GM12874 (cell line): ENCODE results near the gene PAPPA.

Experiments used
- TF ChIP-seq, protein P1 (sequence below): IDR thresholded peaks from 2 replicates; pipeline ENCODE4 v1.5.1; 2011; ENCODE audit warnings: low read depth, mild to moderate bottlenecking, control low read depth, low read length, moderate library complexity; ENCODE audit not compliant: insufficient read depth

PAPPA gene

DNA sequence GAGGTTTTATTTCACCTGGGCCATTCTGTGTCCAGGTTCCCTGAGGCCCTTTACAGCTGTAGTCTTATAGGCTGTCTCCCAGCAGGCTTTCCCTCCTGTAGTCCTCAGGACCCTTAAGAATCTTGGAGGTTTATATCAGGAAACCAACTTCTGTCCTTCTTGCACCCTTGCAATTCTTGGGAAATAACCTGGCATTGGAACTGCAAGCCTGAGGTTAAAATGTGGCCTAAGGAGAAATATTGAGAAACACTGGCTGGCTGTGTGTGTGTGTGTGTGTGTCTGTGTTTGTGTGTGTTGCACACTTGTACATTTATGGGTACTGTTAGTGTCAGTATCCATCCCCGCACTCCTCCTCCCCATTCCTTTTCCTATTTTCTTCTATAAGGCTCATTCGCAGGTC lies 168.9 kb downstream of the PAPPA start:
- TF ChIP-seq, protein P1, sequence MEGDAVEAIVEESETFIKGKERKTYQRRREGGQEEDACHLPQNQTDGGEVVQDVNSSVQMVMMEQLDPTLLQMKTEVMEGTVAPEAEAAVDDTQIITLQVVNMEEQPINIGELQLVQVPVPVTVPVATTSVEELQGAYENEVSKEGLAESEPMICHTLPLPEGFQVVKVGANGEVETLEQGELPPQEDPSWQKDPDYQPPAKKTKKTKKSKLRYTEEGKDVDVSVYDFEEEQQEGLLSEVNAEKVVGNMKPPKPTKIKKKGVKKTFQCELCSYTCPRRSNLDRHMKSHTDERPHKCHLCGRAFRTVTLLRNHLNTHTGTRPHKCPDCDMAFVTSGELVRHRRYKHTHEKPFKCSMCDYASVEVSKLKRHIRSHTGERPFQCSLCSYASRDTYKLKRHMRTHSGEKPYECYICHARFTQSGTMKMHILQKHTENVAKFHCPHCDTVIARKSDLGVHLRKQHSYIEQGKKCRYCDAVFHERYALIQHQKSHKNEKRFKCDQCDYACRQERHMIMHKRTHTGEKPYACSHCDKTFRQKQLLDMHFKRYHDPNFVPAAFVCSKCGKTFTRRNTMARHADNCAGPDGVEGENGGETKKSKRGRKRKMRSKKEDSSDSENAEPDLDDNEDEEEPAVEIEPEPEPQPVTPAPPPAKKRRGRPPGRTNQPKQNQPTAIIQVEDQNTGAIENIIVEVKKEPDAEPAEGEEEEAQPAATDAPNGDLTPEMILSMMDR = no peak

DNA sequence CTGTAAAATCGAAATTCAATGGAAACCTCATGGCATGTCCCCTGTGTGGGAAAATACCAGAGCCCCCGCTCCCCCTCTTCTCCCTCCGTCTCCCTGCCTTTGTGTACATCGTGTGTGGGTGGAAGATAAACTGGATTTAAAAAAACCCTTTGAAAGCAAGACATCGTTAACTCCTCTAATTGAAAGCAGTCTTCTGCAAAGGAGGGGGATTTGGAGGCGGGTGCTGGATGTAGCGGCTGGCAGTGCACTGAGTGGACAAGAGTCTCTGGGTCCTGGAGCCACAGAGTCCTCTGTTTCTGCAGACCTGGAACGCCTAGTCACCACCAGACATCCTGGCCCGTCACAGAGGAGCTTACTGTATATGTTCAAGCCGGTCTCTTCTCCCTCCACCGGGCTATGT lies 169.4 kb downstream of the PAPPA start:
- TF ChIP-seq, protein P1 = no peak

DNA sequence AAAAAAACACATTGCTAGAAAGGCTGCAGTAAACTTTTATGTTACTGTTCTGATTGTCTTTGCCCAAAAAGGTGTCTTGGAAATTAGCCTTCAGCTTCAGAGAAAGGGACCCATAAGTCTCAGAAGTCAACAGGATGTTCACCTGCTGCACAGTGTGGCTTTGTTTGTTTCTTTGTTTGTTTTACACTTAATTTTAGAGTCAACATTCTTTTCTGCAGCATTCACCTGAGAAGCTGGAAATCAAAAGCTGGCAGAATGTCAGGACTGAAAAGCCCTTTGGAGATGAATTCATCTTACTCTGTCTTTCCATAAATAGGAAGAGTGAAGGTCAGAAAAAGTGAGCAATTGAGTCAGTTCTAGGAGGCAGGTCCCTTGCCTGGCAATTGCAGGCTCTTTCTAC lies 170.0 kb downstream of the PAPPA start:
- TF ChIP-seq, protein P1 = no peak

DNA sequence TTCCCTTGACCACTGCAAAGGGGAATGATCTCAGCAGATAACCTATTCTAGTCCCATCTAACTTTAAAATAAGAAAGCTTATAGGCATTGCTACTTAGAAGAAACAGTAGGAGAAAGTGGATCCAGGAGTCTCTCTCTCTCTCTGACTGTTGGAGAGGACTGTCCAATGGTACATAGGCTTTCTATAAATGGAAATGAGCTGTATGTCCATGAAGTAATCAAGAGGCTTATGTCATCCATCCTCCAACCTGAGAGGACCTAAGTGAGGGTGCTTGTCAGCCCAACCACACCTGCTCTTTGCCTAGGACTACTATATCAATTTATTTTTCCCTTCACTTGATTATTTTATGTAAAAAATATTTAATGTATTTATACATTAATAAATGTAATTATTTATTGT lies 172.3 kb downstream of the PAPPA start:
- TF ChIP-seq, protein P1 = no peak

DNA sequence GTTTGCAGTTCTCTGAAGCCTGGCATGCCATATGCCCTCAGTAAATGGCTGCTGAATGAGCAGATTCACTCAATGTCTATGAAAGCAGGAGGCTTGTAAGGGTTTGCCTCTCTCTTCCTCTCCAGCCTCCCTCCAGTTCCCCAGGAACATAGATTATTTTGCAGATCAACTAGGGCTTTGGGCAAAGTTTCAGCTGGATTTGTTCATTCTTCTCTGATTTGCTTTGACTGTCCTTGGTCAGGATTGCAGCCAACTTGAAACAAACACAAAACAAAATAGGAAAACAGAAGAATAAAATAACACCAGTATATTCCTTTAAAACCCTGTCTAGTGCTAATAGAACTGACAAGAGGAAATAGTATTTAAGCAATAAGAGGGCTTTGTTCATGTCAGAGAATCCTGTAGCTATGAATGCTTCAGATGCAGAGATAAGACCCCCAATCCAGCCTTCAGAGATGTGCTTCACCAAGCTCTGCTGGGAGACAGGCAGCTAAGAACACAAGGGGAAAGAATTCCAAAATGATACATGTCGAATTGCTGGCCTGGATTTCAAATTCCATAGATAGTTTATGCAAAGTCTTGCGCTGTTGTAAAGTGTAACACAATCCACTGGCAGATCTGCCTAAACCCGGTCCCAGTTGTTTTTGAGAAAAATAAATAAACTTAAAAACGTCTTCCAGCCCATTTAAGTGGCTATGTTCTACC lies 174.3 kb downstream of the PAPPA start:
- TF ChIP-seq, protein P1 = no peak

DNA sequence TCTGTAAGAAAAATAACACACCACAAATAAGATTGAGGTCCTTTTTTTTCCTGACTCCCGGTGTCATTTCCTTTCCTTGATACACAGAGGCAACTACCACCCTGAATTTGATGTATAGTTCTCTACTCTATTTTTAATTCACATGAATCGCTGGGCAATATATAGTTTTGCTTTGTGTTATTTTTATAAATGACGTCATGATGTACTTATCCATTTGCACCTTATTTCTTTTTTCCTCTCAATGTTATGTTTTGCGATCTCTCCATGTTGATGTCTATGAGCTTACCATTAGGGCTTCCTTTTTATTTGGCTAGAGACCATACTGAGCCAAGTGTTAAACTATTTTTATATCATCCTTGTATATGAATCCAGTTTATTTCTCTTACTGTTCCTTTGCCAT lies 175.9 kb downstream of the PAPPA start:
- TF ChIP-seq, protein P1 = no peak

DNA sequence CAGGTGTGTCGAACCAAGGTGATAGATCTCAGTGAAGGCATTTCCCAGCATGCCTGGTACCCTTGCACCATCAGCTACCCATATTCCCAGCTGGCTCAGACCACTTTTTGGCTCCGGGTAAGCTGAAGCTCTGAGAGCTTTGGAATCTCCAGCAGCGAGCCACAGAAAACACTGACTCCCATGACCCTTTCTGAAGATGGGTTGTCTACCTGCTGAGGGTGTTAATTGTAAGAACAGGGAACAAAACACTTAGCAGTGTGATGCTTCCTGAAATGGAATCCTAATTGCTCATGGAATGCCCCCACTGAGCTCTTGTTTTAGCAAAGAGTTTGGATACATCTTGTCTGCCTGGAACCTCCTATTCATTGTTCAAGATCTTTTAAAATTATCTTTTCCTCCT lies 177.7 kb downstream of the PAPPA start:
- TF ChIP-seq, protein P1 = no peak
